Osteoblast (primary cell): ENCODE results near the gene ZNF526. TPM values are rescaled to one million over a fixed set of nuclear protein-coding genes. Genes with fewer than 3 reads are reported as not detected.

Experiments
- DNase-seq: peaks from one replicate; pipeline ENCODE4 v3.0.0; 2011; ENCODE audit warnings: low spot score, mixed read lengths; ENCODE audit not compliant: insufficient read length; ENCODE audit errors: missing footprints
- H2AFZ ChIP-seq: 2 replicates; pipeline ENCODE4 v1.6.0; 2011; ENCODE audit warnings: mild to moderate bottlenecking, low read length
- H3K27ac ChIP-seq: 2 replicates; pipeline ENCODE4 v1.5.1; 2011; ENCODE audit warnings: mild to moderate bottlenecking, low read depth, low read length, moderate library complexity
- H3K27me3 ChIP-seq: 2 replicates; pipeline ENCODE4 v1.6.0; 2012; ENCODE audit warnings: mild to moderate bottlenecking, control low read depth, inconsistent platforms, low read length, moderate library complexity; ENCODE audit not compliant: insufficient read depth
- H3K36me3 ChIP-seq: 2 replicates; pipeline ENCODE4 v1.5.1; 2011; ENCODE audit warnings: mild to moderate bottlenecking, low read length, control low read depth, moderate library complexity; ENCODE audit not compliant: insufficient read depth
- H3K4me1 ChIP-seq: 2 replicates; pipeline ENCODE4 v1.5.1; 2011; ENCODE audit warnings: mild to moderate bottlenecking, low read length, control low read depth, moderate library complexity; ENCODE audit not compliant: insufficient read depth
- H3K4me2 ChIP-seq: 2 replicates; pipeline ENCODE4 v1.6.0; 2011; ENCODE audit warnings: mild to moderate bottlenecking, low read length; ENCODE audit not compliant: insufficient read depth
- H3K4me3 ChIP-seq: fragments of 200-600 bp; sonication (generic); 3 replicates; pipeline ENCODE4 v1.5.1; 2012; ENCODE audit warnings: mild to moderate bottlenecking, low read length, inconsistent platforms; ENCODE audit not compliant: insufficient read depth
- H3K79me2 ChIP-seq: 2 replicates; pipeline ENCODE4 v1.6.0; 2012; ENCODE audit warnings: mild to moderate bottlenecking, low read length, control low read depth, inconsistent platforms; ENCODE audit not compliant: insufficient read depth
- H3K9me3 ChIP-seq: 2 replicates; pipeline ENCODE4 v1.5.1; 2011; ENCODE audit warnings: low read depth, low read length, control low read depth
- H4K20me1 ChIP-seq: 2 replicates; pipeline ENCODE4 v1.6.0; 2012; ENCODE audit warnings: mild to moderate bottlenecking, low read length, control low read depth; ENCODE audit not compliant: insufficient read depth
- total RNA-seq: library from RNA; depleted of rRNA; stranded (reverse); fragments of >200 nt; gene quantifications from 2 replicates; pipeline ENCODE4 v1.2.3, GENCODE V29; 2012
- TF ChIP-seq, protein P1 (sequence below): IDR thresholded peaks from 2 replicates; pipeline ENCODE4 v1.5.1; 2011; ENCODE audit warnings: mild to moderate bottlenecking, low read depth, low read length, moderate library complexity; ENCODE audit errors: extremely low read depth

ZNF526 gene, protein sequence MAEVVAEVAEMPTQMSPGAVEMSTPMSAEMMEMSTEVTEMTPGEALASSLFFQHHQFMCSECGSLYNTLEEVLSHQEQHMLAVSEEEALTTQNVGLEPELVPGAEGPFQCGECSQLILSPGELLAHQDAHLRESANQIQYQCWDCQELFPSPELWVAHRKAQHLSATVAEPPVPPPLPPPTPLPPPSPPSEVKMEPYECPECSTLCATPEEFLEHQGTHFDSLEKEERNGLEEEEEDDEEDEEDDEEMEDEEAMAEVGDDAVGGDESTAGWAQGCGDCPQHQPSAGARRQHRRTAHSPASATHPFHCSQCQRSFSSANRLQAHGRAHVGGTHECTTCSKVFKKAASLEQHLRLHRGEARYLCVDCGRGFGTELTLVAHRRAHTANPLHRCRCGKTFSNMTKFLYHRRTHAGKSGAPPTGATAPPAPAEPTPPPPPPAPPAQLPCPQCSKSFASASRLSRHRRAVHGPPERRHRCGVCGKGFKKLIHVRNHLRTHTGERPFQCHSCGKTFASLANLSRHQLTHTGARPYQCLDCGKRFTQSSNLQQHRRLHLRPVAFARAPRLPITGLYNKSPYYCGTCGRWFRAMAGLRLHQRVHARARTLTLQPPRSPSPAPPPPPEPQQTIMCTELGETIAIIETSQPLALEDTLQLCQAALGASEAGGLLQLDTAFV
- total RNA-seq: 11.5 and 11.9 TPM in 2 replicates

DNA sequence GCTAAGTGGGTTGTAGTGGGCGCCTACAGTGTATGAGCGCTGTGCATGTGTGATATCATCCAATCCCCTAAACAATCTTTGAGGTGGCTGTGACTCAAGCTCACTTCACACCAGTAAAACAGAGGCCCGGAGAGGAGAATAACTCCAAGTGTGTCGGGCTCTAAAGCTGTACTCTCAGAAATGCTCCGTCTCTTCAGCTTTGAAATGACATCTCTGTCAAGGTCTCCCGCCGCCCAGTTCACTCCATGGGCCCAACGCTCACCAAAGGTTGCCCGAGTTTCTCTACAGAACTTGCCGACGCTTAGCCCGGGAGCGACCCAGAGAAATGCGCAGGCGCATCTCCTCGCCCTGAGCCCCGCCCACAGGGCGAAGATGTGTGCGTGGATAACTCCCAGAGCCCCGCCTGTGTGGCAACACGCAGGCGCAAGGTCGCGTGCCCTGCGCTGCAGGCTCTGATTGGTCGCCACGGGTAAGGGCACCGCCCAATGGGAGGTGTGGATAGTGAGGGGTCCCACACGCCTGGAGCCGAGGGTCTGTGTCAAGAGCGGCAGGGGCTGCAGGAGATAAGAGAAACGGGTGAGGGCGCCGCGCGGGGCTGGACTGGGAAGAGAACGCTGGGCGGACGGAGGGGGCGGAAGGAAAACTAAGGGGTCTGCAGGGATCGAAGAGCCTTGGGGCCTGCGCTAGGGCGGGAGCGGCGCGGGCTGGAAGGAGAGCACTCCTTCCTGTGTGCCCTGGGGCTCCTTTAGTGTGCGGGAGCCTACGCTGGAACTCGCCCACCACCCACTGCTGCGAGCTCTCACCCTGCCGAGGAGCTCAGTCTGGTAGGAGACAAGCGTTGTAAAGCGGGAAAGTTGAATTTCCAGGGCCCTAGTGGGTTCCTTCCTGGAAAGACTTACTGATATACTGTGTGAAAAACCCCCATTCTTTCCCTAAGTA lies at the start of gene ZNF526:
Gene ZNF526, plus strand, starts transcription at position 501 of the 939 bp plus-strand sequence. CDS start 4,092 bp downstream, outside the sequence.
- Histone ChIP-seq H3K4me3 (peak within 1 kb of the TSS; percentile 99), H3K4me2 (peak within 1 kb of the TSS; percentile 84), H3K9me3 (no peaks in the 10 kb centered on the region), H2AFZ (peak within 1 kb of the TSS; percentile 93), H3K27me3 (no peaks in the 10 kb centered on the region), H3K27ac (peak within 1 kb of the TSS; percentile 77), H3K36me3 (peaks cover 21% of the 10 kb centered on the region), H3K4me1 (peaks cover 33% of the 10 kb centered on the region), H3K79me2 (peaks cover 75% of the 10 kb centered on the region), H4K20me1 (peaks cover 32% of the 10 kb centered on the region)
- TF ChIP-seq, protein P1, sequence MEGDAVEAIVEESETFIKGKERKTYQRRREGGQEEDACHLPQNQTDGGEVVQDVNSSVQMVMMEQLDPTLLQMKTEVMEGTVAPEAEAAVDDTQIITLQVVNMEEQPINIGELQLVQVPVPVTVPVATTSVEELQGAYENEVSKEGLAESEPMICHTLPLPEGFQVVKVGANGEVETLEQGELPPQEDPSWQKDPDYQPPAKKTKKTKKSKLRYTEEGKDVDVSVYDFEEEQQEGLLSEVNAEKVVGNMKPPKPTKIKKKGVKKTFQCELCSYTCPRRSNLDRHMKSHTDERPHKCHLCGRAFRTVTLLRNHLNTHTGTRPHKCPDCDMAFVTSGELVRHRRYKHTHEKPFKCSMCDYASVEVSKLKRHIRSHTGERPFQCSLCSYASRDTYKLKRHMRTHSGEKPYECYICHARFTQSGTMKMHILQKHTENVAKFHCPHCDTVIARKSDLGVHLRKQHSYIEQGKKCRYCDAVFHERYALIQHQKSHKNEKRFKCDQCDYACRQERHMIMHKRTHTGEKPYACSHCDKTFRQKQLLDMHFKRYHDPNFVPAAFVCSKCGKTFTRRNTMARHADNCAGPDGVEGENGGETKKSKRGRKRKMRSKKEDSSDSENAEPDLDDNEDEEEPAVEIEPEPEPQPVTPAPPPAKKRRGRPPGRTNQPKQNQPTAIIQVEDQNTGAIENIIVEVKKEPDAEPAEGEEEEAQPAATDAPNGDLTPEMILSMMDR: no peak
- peak; percentile 100 for DNase-seq

DNA sequence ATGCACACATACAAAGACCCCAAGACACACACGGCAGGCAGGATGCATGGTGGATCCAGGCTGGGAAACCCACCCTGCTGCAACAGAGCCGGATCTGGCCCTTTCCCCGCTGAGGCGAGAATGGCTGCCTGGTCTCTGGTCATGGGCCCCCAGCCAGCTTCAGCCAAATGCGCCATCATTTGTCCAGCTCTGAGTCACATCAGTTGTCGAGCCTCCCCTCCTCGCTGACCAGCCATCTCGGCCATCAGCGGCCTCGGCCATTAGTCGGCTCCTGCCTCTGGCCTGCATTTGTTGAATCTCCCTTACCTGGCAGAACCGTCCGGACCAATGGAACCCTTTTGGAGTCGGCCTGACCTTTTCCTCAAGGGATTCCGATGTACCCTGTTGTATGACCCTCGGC lies 49.4 kb upstream of the ZNF526 start:
- peaks cover under 1% of the 10 kb centered on the region for H3K4me1 ChIP-seq
- H3K4me2 ChIP-seq: no peak overlapping the region
- H3K36me3 ChIP-seq: no peaks in the 10 kb centered on the region
- no peak for DNase-seq
- TF ChIP-seq, protein P1: no peak
- no peak overlapping the region for H3K27ac ChIP-seq
- H4K20me1 ChIP-seq: no peaks in the 10 kb centered on the region
- peaks cover 34% of the 10 kb centered on the region for H3K27me3 ChIP-seq
- no peak overlapping the region for H3K4me3 ChIP-seq
- no peaks in the 10 kb centered on the region for H3K79me2 ChIP-seq
- no peaks in the 10 kb centered on the region for H3K9me3 ChIP-seq
- H2AFZ ChIP-seq: no peak overlapping the region

DNA sequence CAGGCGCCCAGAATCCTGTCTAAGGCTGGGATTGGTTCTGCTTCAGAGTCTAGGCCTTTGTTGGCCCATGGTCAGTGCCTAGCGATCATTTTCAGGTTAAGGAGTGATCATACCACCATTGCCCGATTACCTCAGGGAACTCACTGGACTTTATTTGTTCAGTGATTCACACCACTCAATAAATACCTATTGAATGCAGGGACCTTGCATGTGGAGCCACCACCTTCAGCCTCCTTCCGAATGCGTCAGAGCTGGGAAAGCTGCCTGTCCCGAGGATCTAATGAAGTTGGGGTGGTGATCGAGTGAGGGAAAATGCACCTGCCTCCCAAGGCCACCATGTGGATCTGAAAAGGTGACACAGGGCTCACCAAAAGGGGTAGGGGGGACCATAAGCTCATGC lies 47.9 kb upstream of the ZNF526 start:
- H3K36me3 ChIP-seq: no peaks in the 10 kb centered on the region
- no peaks in the 10 kb centered on the region for H3K79me2 ChIP-seq
- no peaks in the 10 kb centered on the region for H3K9me3 ChIP-seq
- no peak overlapping the region for H3K4me2 ChIP-seq
- H3K4me1 ChIP-seq: peaks cover 6% of the 10 kb centered on the region
- no peak overlapping the region for H2AFZ ChIP-seq
- TF ChIP-seq, protein P1: no peak
- H3K4me3 ChIP-seq: no peak overlapping the region
- DNase-seq: no peak
- H3K27me3 ChIP-seq: peaks cover 36% of the 10 kb centered on the region
- no peak overlapping the region for H3K27ac ChIP-seq
- H4K20me1 ChIP-seq: no peaks in the 10 kb centered on the region
